NCI-H187 (cell line): ENCODE data around the gene NRG3.
"Not testable (repeated sequence)": the region's sequence is repeated elsewhere in the genome, so short reads cannot be mapped to it uniquely, and the experiment has no call there.

Source experiments
- DNase-seq, 2 experiments: peaks; one replicate each; lab custom pipeline; 2025; lab: John Stamatoyannopoulos, UW

NRG3 gene

DNA sequence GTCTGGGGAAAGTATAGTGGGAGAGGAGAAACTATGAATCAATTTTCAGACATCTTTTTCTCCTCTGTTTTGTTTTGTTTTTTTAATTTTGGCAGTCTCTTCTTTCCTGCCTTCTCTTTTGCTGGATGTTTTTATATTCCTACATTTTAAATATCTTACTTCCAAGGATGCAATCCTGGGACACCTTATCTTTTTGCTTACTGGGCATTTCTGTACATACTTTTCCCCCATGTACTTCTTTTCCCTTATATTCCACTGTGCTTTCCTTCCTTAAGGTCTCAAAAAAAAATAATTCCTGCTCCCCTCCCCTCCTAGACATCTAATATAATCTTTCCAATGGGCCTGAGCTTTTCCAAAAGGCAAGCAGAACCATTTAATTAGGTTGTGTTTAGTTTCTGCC lies 701.1 kb downstream of the NRG3 start:
- DNase-seq = no peak

GRCh38 chr10:82581940-82582339 lies 706.9 kb downstream of the NRG3 start:
- DNase-seq = no peak

- DNase-seq = no peak
Measured at GRCh38 chr10:82591421-82591820, 716.4 kb downstream of the NRG3 start.

DNA sequence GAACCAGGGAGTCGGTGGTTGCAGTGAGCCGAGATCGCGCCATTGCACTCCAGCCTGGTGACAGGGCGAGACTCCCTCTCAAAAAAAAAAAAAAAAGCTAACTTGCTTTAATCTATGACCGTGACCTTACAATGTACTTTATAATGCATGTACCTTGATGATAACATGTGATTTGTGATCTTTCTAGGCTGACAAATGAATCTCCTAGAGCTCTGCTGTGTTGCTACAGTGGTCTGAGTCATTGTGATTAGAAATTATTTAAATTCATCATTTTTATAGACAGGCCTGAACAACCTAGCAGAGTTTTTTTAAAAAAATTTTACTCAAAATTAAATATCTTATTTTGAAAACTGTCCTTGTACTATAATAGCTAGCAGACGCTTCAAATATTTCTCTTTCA lies 722.8 kb downstream of the NRG3 start:
- DNase-seq = no peak

DNA sequence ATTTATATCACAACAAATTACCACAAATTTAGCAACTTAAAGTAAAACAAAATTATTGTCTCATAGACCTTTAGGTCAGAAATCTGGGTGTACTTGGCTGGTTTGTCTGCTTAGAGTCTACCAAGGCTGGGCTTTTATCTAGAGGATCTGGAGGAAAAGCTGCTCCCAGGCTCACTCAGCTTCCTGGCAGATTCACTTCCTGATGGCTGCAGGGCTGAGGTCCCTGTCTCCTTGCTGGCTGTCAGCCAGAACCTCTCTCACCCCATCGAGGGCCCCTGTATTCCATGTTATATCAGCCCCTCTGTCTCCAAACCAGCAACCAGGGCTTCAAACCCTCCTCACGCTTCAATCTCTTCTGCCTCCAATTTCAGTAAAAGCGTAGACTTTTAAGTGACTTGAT lies 734.9 kb downstream of the NRG3 start:
- no peak for DNase-seq

GRCh38 chr10:82618007-82618406 lies 743.0 kb downstream of the NRG3 start:
- DNase-seq = no peak

GRCh38 chr10:82621680-82622079 lies 746.7 kb downstream of the NRG3 start:
- no peak for DNase-seq

DNA sequence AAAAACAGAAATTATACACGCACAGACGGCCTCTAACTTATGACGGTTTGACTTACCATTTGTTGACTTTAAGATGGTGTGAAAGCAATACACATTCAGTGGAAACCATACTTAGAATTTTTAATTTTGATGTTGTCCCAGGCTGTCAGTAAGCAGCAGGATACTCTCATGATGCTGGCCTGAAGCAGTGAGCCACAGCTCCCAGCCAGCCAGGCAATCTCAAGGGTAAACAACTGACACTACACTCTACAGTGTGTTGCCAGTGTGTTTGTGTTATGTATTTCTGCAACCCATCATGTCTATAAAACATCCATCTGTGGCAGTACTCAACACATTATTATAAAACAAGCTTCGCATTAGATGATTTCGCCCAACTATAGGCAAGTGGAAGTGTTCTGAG lies 747.5 kb downstream of the NRG3 start:
- no peak for DNase-seq

DNA sequence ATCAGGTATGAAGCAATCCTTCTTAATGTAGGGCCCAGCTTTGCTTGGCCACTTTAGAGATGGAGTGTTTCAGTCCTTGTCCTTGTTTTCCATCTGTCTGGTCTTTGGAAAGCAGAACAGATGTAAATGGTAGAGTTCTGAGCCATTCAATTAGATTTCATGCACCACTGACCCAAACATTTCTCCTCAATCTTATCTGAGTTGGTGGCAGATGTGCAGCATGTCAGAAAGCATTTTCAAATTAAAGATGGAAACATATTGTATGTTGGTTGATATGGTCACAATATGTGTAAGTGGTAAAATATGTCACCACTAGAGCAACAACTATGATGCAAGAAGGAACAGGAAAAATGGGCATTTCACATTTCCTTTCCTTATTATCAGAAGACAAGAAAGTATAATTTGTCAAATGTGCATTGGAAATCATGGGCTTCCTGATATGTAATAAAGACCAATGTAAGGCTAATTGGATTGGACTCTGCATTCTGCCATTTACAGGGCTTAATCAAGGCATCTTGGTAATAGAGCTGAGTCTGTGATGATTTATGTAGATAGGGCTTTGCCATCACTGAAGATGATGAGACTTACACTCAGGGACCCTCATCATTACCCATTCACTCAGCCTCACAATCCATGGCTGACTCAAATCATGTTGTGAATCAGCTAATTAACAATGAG lies 750.7 kb downstream of the NRG3 start:
- DNase-seq = no peak

DNA sequence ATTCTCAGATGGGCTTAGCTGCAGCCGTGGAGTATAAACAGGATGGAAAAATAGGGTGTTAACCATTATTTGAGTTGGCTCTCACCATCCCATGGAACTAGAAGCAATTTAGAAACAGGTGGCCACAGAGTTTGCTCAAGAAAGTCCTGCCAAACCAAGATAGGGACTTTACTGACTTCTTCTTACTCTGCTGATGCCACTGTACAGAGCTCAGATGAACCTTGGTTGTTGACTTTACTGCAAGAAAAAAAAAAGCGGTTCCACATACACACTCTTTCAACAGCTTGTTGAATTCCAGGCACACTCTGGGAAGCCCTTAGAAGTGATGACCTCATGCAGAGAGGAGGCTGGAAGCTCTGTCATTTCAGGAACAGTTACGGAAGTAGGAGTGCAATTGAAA lies 753.4 kb downstream of the NRG3 start:
- no peak for DNase-seq

- DNase-seq = no peak
Measured at GRCh38 chr10:82643076-82643475, 768.1 kb downstream of the NRG3 start.

DNA sequence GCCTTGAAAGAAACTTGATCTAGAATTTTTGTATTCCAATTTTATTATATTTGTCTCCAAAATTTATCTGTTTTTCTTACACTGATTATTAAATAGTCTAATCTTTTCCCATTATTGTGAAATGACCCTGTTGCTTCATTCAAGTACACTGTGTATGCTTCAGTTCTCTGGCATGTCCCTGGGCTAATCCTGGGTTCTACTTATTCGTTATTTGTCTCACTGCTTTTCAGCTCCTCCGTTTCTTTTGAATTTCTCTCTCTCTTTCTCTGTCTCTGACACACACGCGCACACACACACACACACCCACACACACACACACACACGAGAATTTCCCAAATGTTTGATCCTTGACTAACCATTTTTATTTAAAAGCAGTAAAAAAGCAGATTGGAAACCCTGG lies 768.6 kb downstream of the NRG3 start:
- no peak for DNase-seq

DNA sequence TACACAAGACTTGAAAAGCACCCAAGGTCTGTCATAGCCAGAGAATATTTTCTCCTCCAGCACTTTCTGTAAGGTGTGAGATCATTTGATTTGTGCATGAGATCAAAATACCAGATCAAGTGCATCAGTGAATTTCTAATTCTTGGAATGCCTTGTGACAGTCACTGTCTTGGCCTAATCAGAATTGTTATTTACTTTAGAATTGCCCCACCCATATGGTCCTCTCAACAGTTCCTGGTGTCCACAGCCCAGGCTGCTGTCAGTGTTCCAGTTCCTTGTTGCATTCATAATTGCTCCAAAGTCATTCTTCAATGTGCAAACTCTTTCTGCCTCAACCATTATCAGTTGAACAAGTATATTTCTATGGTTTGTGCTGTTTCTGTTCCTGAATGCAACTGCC lies 770.2 kb downstream of the NRG3 start:
- DNase-seq = no peak

- no peak for DNase-seq
Measured at GRCh38 chr10:82653244-82654155, 778.5 kb downstream of the NRG3 start.

GRCh38 chr10:82660205-82660604 lies 785.2 kb downstream of the NRG3 start:
- DNase-seq = no peak

DNA sequence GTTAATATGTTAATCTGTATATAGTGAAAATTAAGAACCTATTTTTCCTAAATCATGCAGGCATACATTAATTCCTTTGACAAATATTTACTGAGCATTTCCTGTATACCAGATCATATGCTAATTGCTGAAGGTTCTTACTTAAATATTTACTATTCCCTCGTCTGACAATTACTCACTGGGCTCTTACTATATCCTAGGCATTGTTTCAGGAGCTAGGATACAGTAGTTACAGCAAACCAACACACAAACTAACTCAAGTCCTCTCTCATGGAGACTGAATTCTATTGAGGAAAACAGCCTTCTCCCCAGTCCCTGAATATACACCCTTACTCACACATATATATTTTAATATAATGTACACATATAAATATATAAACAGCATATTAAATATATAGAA lies 786.0 kb downstream of the NRG3 start:
- DNase-seq = no peak

GRCh38 chr10:82661701-82662100 lies 786.7 kb downstream of the NRG3 start:
- DNase-seq = no peak

- no peak for DNase-seq
Measured at GRCh38 chr10:82668221-82668895, 793.4 kb downstream of the NRG3 start.

GRCh38 chr10:82674036-82674435 lies 799.0 kb downstream of the NRG3 start:
- DNase-seq = no peak

DNA sequence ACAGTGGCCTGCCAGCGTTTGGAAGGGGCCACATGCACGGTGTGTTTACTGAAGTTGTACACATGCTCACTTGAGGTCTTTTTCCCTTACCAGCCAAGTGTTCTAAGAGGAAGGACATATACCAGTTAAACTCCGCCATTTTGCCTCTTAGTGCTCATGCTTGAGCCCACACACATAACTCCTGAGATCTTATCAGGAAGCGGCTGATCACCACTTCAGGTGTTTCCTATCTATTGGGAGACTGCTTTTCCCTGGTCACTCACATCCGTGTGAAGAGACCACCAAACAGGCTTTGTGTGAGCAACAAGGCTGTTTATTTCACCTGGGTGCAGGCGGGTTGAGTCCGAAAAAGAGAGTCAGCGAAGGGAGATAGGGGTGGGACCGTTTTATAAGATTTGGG lies 802.9 kb downstream of the NRG3 start:
- DNase-seq = not testable (repeated sequence)

DNA sequence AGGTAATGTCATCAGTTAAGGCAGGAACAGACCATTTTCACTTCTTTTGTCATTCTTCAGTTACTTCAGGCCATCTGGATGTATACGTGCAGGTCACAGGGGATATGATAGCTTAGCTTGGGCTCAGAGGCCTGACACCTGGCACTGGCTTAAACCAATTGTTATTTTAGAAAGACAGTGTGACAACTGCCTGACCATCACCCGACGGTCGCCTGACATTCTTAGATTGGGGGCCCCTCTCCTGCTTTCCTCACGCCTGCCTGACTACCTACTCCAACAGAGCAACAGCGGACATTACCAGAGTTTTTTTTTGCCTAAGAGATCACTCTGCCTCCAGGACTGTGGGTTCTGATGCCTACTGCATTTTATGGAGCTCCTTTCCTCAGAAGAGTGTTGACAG lies 803.5 kb downstream of the NRG3 start:
- not testable (repeated sequence) for DNase-seq

DNA sequence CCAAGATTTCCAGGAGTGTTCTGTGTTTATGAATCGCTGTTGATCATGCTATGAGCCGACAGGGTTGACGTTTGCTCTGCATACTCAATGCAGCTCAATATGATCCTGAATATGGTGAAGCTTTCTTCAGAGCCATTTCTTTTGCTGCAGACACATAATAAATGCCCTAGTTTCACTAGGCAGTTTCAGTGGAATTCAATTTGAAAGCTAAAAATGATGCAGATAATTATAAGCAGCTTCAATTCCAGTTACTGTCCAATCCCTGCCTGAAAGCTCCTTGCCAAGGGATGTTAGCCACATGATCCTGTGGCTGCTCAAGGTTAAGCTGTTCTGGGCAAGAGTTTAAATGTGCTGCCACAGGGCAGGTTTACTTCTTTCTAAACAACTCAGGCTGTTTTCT lies 805.6 kb downstream of the NRG3 start:
- no peak for DNase-seq

- no peak for DNase-seq
Measured at GRCh38 chr10:82683945-82684344, 809.0 kb downstream of the NRG3 start.
